Fibroblast of villous mesenchyme (primary cell): ENCODE results near the gene C1orf105. TPM values are rescaled to one million over a fixed set of nuclear protein-coding genes. Genes with fewer than 3 reads are reported as not detected.

ENCODE experiments used
- DNase-seq: peaks from one replicate; pipeline ENCODE4 v3.0.0-alpha.2; 2010; ENCODE audit warnings: low read depth
- H3K4me3 ChIP-seq: 2 replicates; pipeline ENCODE4 v1.5.1; 2011; ENCODE audit warnings: low read depth, mild to moderate bottlenecking, low read length
- total RNA-seq: library from RNA; depleted of rRNA; stranded (reverse); fragments of >200 nt; gene quantifications from 2 replicates; pipeline ENCODE4 v1.2.3, GENCODE V29; 2012
- TF ChIP-seq, protein P1 (sequence below): IDR thresholded peaks from 2 replicates; pipeline ENCODE4 v1.5.1; 2012; ENCODE audit warnings: low read depth, mild to moderate bottlenecking, low read length; ENCODE audit not compliant: insufficient read depth

C1orf105 gene
- total RNA-seq, 1 donor, result not detected

GRCh38 chr1:172399756-172400721 is 20.4 kb upstream of the C1orf105 start:
- TF ChIP-seq, protein P1, sequence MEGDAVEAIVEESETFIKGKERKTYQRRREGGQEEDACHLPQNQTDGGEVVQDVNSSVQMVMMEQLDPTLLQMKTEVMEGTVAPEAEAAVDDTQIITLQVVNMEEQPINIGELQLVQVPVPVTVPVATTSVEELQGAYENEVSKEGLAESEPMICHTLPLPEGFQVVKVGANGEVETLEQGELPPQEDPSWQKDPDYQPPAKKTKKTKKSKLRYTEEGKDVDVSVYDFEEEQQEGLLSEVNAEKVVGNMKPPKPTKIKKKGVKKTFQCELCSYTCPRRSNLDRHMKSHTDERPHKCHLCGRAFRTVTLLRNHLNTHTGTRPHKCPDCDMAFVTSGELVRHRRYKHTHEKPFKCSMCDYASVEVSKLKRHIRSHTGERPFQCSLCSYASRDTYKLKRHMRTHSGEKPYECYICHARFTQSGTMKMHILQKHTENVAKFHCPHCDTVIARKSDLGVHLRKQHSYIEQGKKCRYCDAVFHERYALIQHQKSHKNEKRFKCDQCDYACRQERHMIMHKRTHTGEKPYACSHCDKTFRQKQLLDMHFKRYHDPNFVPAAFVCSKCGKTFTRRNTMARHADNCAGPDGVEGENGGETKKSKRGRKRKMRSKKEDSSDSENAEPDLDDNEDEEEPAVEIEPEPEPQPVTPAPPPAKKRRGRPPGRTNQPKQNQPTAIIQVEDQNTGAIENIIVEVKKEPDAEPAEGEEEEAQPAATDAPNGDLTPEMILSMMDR, result no peak
- no peak for DNase-seq

GRCh38 chr1:172400722-172401105 is 19.8 kb upstream of the C1orf105 start:
- no peak overlapping the region for H3K4me3 ChIP-seq
- DNase-seq, result no peak
- TF ChIP-seq, protein P1, result no peak

More at GRCh38 chr1:172399756-172400721, 20.4 kb upstream of the C1orf105 start:
- no peak overlapping the region for H3K4me3 ChIP-seq

- no peak overlapping the region for H3K4me3 ChIP-seq
- TF ChIP-seq, protein P1, result no peak
- no peak for DNase-seq
These were observed 19.0 kb upstream of the C1orf105 start for GRCh38 chr1:172401477-172401876.

- TF ChIP-seq, protein P1, result peak; percentile 23
- no peak overlapping the region for H3K4me3 ChIP-seq
- no peak for DNase-seq
These were observed 18.6 kb upstream of the C1orf105 start for GRCh38 chr1:172401892-172402291.

- TF ChIP-seq, protein P1, result no peak
- DNase-seq, result no peak
- H3K4me3 ChIP-seq, result no peak overlapping the region
These were observed 17.5 kb upstream of the C1orf105 start for GRCh38 chr1:172402878-172403569.

- TF ChIP-seq, protein P1, result no peak
- H3K4me3 ChIP-seq, result no peak overlapping the region
- no peak for DNase-seq
These were observed 16.4 kb upstream of the C1orf105 start for GRCh38 chr1:172404121-172404520.
